Brain pericyte (primary cell): ENCODE measurements around the gene AGER.
"Not testable (repeated sequence)": the region's sequence is repeated elsewhere in the genome, so short reads cannot be mapped to it uniquely, and the experiment has no call there.

Experiments
- DNase-seq: peaks from one replicate; pipeline ENCODE4 v3.0.0-alpha.2; 2012; ENCODE audit warnings: low read depth, low spot score

Gene AGER

GRCh38 chr6:32186151-32186840 is 2.2 kb upstream of the AGER start:
- DNase-seq = not testable (repeated sequence)

- not testable (repeated sequence) for DNase-seq
Measured at GRCh38 chr6:32185681-32186131, 1.7 kb upstream of the AGER start.

GRCh38 chr6:32183483-32184083 is 470 bp downstream of the AGER start:
- no peak for DNase-seq

- DNase-seq = no peak
Measured at GRCh38 chr6:32183030-32183429, 1.0 kb downstream of the AGER start.

- no peak for DNase-seq
Measured at GRCh38 chr6:32182555-32182981, 1.5 kb downstream of the AGER start.

GRCh38 chr6:32181915-32182529 is 2.0 kb downstream of the AGER start:
- no peak for DNase-seq

- DNase-seq = no peak
Measured at GRCh38 chr6:32181148-32181702, 2.8 kb downstream of the AGER start.

GRCh38 chr6:32179766-32180405 is 4.2 kb downstream of the AGER start:
- DNase-seq = no peak

- no peak for DNase-seq
Measured at GRCh38 chr6:32178547-32179440, 5.3 kb downstream of the AGER start.

- DNase-seq = peak; percentile 100
Measured at GRCh38 chr6:32177788-32178546, 6.1 kb downstream of the AGER start, which contains the start of gene RNF5. TSS of gene RNF5 (plus strand) at chr6:32178405. CDS start at chr6:32178512, 107 bp downstream.

- no peak for DNase-seq
Measured at GRCh38 chr6:32177183-32177787, 6.8 kb downstream of the AGER start.

- DNase-seq = no peak
Measured at GRCh38 chr6:32176476-32177182, 7.4 kb downstream of the AGER start.

GRCh38 chr6:32175711-32176475 is 8.2 kb downstream of the AGER start, which contains the start of gene AGPAT1:
TSS of gene AGPAT1 (minus strand) at chr6:32176084. CDS start at chr6:32171496, 4,588 bp downstream.
- DNase-seq = peak; percentile 82

GRCh38 chr6:32175322-32175710 is 8.7 kb downstream of the AGER start:
- DNase-seq = no peak

- no peak for DNase-seq
Measured at GRCh38 chr6:32174416-32174815, 9.6 kb downstream of the AGER start.

GRCh38 chr6:32173051-32173727 is 10.9 kb downstream of the AGER start:
- no peak for DNase-seq

- DNase-seq = no peak
Measured at GRCh38 chr6:32171234-32171633, 12.8 kb downstream of the AGER start.

GRCh38 chr6:32170294-32170693 is 13.8 kb downstream of the AGER start:
- no peak for DNase-seq
